ENCODE data around the gene EIF1AX.

GRCh38 chrX:20089845-20090244 lies 51.8 kb downstream of the EIF1AX start:
- TF ChIP-seq, protein P1, sequence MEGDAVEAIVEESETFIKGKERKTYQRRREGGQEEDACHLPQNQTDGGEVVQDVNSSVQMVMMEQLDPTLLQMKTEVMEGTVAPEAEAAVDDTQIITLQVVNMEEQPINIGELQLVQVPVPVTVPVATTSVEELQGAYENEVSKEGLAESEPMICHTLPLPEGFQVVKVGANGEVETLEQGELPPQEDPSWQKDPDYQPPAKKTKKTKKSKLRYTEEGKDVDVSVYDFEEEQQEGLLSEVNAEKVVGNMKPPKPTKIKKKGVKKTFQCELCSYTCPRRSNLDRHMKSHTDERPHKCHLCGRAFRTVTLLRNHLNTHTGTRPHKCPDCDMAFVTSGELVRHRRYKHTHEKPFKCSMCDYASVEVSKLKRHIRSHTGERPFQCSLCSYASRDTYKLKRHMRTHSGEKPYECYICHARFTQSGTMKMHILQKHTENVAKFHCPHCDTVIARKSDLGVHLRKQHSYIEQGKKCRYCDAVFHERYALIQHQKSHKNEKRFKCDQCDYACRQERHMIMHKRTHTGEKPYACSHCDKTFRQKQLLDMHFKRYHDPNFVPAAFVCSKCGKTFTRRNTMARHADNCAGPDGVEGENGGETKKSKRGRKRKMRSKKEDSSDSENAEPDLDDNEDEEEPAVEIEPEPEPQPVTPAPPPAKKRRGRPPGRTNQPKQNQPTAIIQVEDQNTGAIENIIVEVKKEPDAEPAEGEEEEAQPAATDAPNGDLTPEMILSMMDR (IDR thresholded peaks at IDR 0.05; ENCODE audit: low read depth, low read length, poor library complexity, severe bottlenecking) = no peak
- no peak for TF ChIP-seq EZH2phosphoT487 (IDR thresholded peaks at IDR 0.05; ENCODE audit: borderline replicate concordance, low read length)
